ENCODE results near the gene ERLEC1. TPM values are rescaled to one million over a fixed set of nuclear protein-coding genes. Genes with fewer than 3 reads are reported as not detected.

The ERLEC1 gene
- total RNA-seq, 1 experiment from 2014 or later: 21.6 TPM

GRCh38 chr2:53755121-53755520 is 31.7 kb upstream of the ERLEC1 start:
- Histone ChIP-seq H3K27me3 (ENCODE audit: insufficient read depth, low read length) (no peaks in the 10 kb centered on the region), H2BK120ac (ENCODE audit: low read depth, low read length, poor library complexity, severe bottlenecking) (no peak overlapping the region), H2AFZ (ENCODE audit: low read length) (no peak overlapping the region), H3K4me1 (ENCODE audit: insufficient read depth, low read length) (no peaks in the 10 kb centered on the region), H2AK5ac (ENCODE audit: insufficient read length, low read length) (no peak overlapping the region), H3K9me3 (ENCODE audit: control insufficient read depth, low read depth, low read length) (no peaks in the 10 kb centered on the region), H3K4me2 (ENCODE audit: insufficient read depth, insufficient read length, low read length) (no peak overlapping the region), H3K4ac (ENCODE audit: low read depth, low read length) (no peak overlapping the region), H4K20me1 (ENCODE audit: control insufficient read depth, insufficient read depth, insufficient read length) (no peaks in the 10 kb centered on the region), H3T11ph (ENCODE audit: low read length) (no peak overlapping the region), H2BK20ac (ENCODE audit: low read depth, low read length, poor library complexity, severe bottlenecking) (no peak overlapping the region), H3K18ac (ENCODE audit: insufficient read length, low read depth, low read length) (no peak overlapping the region), H2BK5ac (ENCODE audit: insufficient read length, low read length) (no peak overlapping the region), H3K79me2 (ENCODE audit: insufficient read depth, low read length) (no peaks in the 10 kb centered on the region), H4K8ac (replicated peaks; ENCODE audit: insufficient read length, low read depth, low read length) (no peak overlapping the region), H2BK12ac (ENCODE audit: insufficient read length, low read depth, low read length) (no peak overlapping the region), H2BK15ac (ENCODE audit: low read depth, low read length) (no peak overlapping the region), H3K9ac (ENCODE audit: extremely low read depth, insufficient read length, low read length) (no peak overlapping the region), H3K14ac (ENCODE audit: insufficient read depth, low read length) (no peak overlapping the region), H3K23me2 (ENCODE audit: insufficient read length, low read depth, low read length, poor library complexity, severe bottlenecking) (no peaks in the 10 kb centered on the region), H3K79me1 (ENCODE audit: insufficient read depth, low read depth, low read length, poor library complexity, severe bottlenecking) (no peaks in the 10 kb centered on the region), H3K23ac (ENCODE audit: insufficient read length, low read depth, low read length) (no peak overlapping the region), H4K5ac (ENCODE audit: insufficient read length, low read depth, low read length) (no peak overlapping the region), H3K27ac (ENCODE audit: insufficient read length, low read depth, low read length) (no peak overlapping the region), H4K91ac (ENCODE audit: insufficient read length, low read depth, low read length) (no peak overlapping the region), H3K56ac (ENCODE audit: insufficient read length, low read depth, low read length) (no peak overlapping the region)
- DNase-seq: no peak
- H3K27ac Mint-ChIP-seq: no peak overlapping the region
- no peak for TF ChIP-seq CTCF (conservative IDR thresholded peaks at IDR 0.05)
- H3K4me3 Mint-ChIP-seq: no peak overlapping the region
- peaks cover 18 to 24% (median 19%) of the 10 kb centered on the region in 3 experiments for H3K36me3 Mint-ChIP-seq (ENCODE audit: insufficient read depth in 1 of 3, low read depth in 3 of 3)
- no CpG with 5 or more reads among the region's 2 CpGs for WGBS (ENCODE audit: extremely low coverage, insufficient read length, low lambda C conversion rate)
- H3K4me1 Mint-ChIP-seq: peaks cover 5 to 13% of the 10 kb centered on the region in 2 experiments; a peak in 3 of 4 replicates
- H3K27me3 Mint-ChIP-seq (ENCODE audit: low read depth): no peaks in the 10 kb centered on the region
- no peaks in the 10 kb centered on the region for H3K9me3 Mint-ChIP-seq
